NCI-H1694 (cell line): ENCODE measurements around the gene NDUFB11.

Experiments
- DNase-seq: peaks from one replicate; lab custom pipeline; 2025; lab: John Stamatoyannopoulos, UW

The NDUFB11 gene

GRCh38 chrX:47144626-47145394 is at the start of gene NDUFB11, which contains the start of gene RBM10:
Gene NDUFB11, minus strand, starts transcription at chrX:47144702. Its CDS starts 23 bp downstream, at chrX:47144679.
Gene RBM10, plus strand, starts transcription at chrX:47145221. Its CDS starts 2,261 bp downstream, at chrX:47147482.
- DNase-seq = peak; percentile 92

DNA sequence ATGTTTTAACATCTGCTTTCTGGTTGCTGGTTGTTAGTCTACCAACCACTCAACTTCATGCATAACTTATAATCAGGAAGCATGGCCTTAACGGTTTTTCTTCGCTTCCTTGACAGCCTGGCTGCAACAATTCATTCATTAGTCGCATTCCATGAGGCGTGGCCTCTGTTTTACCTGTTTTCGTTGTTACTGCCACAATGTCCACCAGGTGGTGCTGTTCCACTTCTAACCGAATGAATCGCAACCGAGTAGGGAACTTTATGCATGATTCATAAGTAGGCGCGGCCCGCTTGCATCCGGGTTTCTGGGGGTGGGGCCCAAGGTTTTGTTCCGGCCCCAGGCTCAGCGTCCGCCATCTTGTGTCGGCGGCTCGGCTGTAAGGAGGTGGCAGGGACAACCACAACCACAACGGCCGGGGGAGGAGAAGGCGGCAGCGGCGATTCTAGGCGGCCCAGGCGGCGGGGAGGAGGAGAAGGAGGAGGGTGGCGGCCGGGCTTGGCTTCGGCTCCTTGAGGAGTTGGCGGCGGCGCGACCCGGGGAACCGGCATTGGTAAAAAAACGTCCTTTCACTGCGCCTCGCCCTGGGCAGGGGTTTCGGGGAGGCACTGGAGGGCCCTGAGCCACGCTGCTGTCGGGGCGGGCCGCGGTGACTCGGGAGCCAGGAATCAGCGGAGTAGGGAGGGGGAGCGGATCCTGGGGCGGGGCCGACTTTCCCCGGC is 49.1 kb upstream of the NDUFB11 start, which contains the start of gene UBA1:
Gene UBA1 (plus strand): TSS at position 355 of the 719 bp plus-strand sequence. CDS start 4,974 bp downstream, outside the sequence.
- peak; percentile 97 for DNase-seq

GRCh38 chrX:47191806-47192401 is 47.4 kb upstream of the NDUFB11 start:
- DNase-seq = no peak

DNA sequence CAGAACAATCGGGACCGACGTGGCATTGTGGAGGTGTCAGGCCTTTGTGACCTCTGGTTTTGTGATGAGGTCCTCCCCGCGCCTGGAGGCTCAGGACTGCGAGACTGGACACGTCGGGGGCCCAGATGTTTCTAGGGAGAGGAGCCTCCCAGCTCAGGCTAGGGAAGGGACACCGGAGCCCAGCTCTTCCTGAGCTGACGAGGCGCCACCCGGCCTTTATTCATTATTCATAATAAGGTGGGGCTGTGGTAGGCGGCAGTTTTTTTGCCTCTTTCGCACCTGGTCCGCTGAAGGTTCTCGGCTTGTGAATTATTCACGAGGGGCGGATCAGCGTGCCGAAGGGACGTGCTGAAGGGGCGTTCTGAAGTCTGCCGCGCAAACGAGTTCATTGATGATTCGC is 46.8 kb upstream of the NDUFB11 start:
- DNase-seq = no peak

DNA sequence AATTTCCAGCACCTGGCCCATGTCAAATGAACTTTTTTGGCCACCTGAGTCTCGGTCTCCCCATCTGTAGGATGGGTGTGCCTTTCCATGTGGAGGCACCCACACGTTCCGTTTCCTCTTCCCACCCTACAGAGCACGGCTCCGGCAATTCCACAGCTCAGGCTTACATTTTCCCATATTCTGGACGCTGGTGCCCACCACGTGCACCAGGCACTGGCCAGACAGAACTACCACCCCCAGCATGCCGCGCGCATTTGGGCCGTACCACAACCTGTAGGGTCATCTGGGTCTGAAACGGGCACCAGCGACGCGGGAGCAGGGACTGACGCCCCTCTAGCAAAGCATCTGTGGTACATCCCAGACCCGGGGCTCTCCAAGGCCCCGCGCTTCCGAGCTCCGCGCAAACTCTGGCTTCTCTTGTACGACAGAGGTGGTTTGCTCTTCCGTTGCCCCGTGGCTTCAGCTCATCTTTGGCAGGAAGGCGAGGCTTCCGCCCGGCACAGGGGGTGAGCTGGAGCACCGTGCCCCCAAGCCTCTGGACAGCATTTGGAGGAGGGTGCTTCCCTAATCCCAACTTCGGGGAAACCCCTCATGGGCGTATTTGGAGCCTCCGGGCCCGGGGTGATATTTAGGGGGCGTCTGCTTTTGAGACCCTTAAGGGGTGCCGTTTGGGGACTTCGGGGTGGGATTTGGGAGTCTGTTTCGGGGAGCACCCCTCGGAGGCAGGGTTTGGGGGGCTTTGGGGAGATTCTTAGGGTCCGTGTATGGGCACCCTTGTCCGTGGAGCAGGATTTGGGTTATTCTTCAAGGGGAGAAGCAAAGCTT is 46.2 kb upstream of the NDUFB11 start:
- DNase-seq = peak; percentile 57

GRCh38 chrX:47189906-47190305 is 45.4 kb upstream of the NDUFB11 start:
- DNase-seq = no peak

GRCh38 chrX:47187106-47187677 is 42.7 kb upstream of the NDUFB11 start:
- no peak for DNase-seq

DNA sequence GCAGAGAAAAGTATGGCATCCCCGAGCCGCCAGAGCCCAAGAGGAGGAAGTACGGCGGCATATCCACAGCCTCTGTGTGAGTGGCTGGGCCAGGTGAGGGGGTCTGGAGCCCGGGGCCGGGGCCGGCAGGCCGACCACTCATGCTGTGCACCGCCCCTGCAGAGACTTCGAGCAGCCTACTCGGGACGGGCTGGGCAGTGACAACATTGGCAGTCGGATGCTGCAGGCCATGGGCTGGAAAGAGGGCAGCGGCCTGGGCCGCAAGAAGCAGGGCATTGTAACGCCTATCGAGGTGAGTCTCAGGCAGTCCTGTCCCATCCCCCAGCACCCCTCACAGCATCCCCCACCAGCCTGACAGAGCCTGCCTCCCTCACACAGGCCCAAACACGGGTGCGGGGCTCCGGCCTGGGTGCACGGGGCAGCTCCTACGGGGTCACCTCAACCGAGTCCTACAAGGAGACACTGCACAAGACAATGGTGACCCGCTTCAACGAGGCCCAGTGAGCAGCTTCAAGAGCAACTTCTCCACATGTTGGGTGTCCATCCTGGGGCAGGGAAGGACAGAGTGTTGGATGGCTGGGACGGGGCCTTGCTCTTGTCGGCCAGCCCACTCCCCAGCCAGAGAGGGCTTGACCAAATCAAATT is 41.7 kb upstream of the NDUFB11 start:
- no peak for DNase-seq

- DNase-seq = no peak
Measured at GRCh38 chrX:47185241-47185640, 40.7 kb upstream of the NDUFB11 start.

DNA sequence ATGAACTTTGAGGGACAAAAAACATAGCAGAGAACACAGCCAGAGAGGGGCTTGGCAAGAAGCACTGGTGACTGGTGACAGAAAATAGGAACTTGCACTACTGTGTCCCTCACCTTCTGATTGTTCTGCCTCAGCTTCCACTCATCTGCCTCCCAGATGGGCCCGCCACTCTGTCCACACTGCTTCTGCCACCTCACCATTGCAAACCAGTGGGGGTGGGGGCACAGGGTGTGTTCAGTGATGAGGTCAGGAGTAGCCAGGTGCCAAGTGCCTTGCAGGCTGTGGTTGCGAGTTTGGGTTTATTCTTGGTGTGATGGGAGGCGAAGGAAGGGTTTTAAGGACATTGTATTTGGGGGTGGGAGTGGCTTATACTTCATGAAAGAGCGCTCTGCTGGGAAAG is 40.0 kb upstream of the NDUFB11 start:
- DNase-seq = no peak

DNA sequence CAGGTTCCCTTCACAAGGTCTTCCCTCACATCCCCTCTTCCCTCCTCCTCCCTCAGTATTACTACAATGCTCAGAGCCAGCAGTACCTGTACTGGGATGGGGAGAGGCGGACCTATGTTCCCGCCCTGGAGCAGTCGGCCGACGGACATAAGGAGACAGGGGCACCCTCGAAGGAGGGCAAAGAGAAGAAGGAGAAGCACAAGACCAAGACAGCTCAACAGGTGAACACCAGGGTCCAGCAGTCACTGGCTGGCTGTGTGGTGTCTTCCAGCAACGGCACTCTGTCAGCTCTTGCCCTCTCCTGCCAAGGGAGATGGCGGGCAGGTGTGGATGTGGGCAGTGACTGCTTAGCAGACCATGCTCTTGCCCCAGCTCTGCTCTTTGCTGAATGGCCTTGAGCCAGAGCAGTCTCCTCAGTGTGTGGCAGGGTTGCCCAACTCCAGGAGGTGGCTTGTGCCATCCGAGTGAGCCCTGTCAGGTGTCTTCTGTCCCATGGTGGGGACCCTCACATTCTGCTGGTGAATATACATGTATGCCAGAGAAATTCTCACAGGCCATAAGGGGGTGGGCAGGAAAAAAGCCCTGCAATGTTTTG is 37.7 kb upstream of the NDUFB11 start:
- no peak for DNase-seq

DNA sequence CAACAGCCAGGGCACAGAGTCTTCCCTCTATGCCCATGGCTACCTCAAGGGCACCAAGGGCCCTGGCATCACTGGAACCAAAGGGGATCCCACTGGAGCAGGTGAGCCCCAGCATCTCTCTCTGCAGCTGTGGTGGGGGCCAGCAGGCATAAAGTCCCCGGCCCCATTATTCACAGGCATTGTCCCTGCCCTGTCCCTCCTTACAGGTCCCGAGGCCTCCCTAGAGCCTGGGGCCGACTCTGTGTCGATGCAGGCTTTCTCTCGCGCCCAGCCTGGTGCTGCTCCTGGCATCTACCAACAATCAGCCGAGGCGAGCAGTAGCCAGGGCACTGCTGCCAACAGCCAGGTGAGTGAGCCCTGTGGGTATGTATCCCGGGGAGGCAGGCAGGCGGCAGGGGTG is 36.8 kb upstream of the NDUFB11 start:
- no peak for DNase-seq

DNA sequence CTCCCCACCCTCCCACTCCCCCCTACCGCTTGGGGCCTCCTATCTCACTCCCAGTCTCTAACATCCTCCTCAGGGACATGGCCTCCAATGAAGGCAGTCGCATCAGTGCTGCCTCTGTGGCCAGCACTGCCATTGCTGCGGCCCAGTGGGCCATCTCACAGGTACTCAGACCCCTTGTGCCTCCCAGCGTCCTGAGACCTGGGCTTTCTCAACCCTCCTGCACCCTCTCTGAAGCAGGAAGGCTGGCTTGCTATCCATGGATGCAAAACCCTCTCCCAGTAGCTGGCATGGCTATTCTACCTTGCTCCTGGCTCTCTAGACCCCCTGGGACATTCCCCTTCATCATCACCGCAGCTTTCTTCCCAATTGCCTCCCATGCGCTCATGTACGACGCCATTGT is 35.8 kb upstream of the NDUFB11 start:
- DNase-seq = no peak

DNA sequence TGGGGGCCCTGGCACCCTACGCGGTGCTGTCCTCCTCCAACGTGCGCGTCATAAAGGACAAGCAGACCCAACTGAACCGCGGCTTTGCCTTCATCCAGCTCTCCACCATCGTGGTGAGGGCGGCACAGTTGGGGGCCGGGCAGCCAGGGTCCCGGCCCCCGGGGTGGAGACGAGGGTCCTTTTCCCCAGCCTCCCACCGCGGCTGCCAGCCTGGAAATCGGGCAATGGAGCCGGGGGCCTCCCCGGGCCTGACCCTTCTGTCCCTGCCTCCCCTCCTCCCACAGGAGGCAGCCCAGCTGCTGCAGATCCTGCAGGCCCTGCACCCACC is 35.4 kb upstream of the NDUFB11 start:
- no peak for DNase-seq

GRCh38 chrX:47179221-47179927 is 34.9 kb upstream of the NDUFB11 start:
- no peak for DNase-seq

GRCh38 chrX:47178337-47178736 is 33.8 kb upstream of the NDUFB11 start:
- no peak for DNase-seq

DNA sequence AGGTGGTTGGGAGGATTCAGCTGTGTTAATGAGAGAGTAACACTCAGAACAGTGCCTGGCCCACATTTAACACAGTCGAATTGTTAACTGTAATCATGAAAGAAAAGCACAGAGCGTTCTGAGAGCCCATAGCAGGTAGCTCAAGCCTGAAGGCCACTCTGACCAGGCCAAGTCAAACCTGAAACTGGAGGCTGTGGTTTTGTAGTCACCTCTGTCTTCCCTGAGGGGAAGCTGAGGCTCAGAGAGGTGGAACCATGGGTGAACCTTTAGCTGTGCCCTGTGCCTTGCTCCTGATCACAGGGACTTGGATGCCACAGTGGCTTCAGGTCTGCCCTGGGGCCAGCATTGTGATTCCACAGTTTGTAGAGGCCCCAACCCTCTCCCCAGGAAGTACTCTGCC is 32.6 kb upstream of the NDUFB11 start:
- DNase-seq = no peak

- no peak for DNase-seq
Measured at GRCh38 chrX:47176101-47176740, 31.7 kb upstream of the NDUFB11 start.

GRCh38 chrX:47175588-47175980 is 31.1 kb upstream of the NDUFB11 start:
- DNase-seq = no peak
